Measurements from ENCODE around the gene UBAP2L.

DNA sequence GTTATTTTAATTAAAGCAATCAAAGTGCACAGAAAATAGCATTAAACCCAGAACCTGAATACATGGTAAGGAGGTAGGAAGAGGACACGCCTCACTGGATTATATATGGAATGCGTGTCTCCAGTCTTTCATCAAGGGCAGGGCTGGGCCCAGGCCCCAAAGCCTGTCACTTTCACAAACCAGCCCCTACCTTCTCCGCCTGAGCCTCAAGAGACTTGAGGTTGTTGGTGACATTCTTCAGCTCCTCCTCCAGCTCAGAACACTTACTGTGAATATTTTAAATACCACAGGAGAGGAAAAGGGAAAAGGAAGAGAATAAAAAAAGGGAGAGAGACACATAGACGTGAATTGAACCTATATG, 49.6 kb upstream of the UBAP2L start:
- TF ChIP-seq CTCF (IDR thresholded peaks at IDR 0.05; ENCODE audit: insufficient read depth, low read length, poor library complexity, severe bottlenecking) (no peak), EZH2phosphoT487 (conservative IDR thresholded peaks at IDR 0.05; ENCODE audit: low read length) (no peak)

Measured in SU-DHL-6 (cell line).